Trophoblast cell (in vitro differentiated cells and primary cell): ENCODE measurements around the gene FIBP.

ENCODE experiments used
- DNase-seq, 2 donors: peaks; one replicate each; pipeline ENCODE4 v3.0.0-alpha.2; 2016
- H2AFZ ChIP-seq: 2 replicates; pipeline ENCODE4 v1.6.1; 2013; ENCODE audit warnings: low read length, moderate library complexity, mild to moderate bottlenecking; ENCODE audit not compliant: insufficient read depth, poor library complexity
- H2AK5ac ChIP-seq: 2 replicates; pipeline ENCODE4 v1.6.1; 2013; ENCODE audit warnings: mild to moderate bottlenecking, low read length
- H2BK120ac ChIP-seq: 2 replicates; pipeline ENCODE4 v1.6.1; 2013; ENCODE audit warnings: low read length, mild to moderate bottlenecking, moderate library complexity; ENCODE audit not compliant: insufficient read depth, poor library complexity
- H2BK12ac ChIP-seq: 2 replicates; pipeline ENCODE4 v1.6.1; 2013; ENCODE audit warnings: mild to moderate bottlenecking, low read length, moderate library complexity
- H2BK5ac ChIP-seq: 2 replicates; pipeline ENCODE4 v1.6.1; 2013; ENCODE audit warnings: low read length, low read depth, moderate library complexity, mild to moderate bottlenecking; ENCODE audit not compliant: poor library complexity
- H3K14ac ChIP-seq: 2 replicates; pipeline ENCODE4 v1.6.1; 2013; ENCODE audit warnings: mild to moderate bottlenecking, low read length
- H3K18ac ChIP-seq: 2 replicates; pipeline ENCODE4 v1.6.1; 2013; ENCODE audit warnings: mild to moderate bottlenecking, low read length
- H3K23ac ChIP-seq: 2 replicates; pipeline ENCODE4 v1.6.1; 2013; ENCODE audit warnings: low read length
- H3K27ac ChIP-seq: 2 replicates; pipeline ENCODE4 v1.5.1; 2013; ENCODE audit warnings: low read depth, mild to moderate bottlenecking, inconsistent platforms, low read length, moderate library complexity
- H3K27me3 ChIP-seq: 2 replicates; pipeline ENCODE4 v1.6.1; 2013; ENCODE audit warnings: inconsistent platforms, mild to moderate bottlenecking, low read length, moderate library complexity; ENCODE audit not compliant: insufficient read depth
- H3K36me3 ChIP-seq, 2 experiments: 1 replicate in 1 of 2; 2 replicates in 1 of 2; pipeline ENCODE4 v1.6.1; 2013; ENCODE audit warnings: low read length in 2 of 2, mild to moderate bottlenecking in 2 of 2, moderate library complexity in 1 of 2; ENCODE audit not compliant: insufficient read depth in 2 of 2, control insufficient read depth in 1 of 2
- H3K4ac ChIP-seq: 2 replicates; pipeline ENCODE4 v1.6.1; 2013; ENCODE audit warnings: low read depth, mild to moderate bottlenecking, low read length, moderate library complexity
- H3K4me1 ChIP-seq, 2 experiments: 1 replicate in 1 of 2; 2 replicates in 1 of 2; pipeline ENCODE4 v1.6.1; 2013; ENCODE audit warnings: low read length in 2 of 2, mild to moderate bottlenecking in 2 of 2, moderate library complexity in 1 of 2; ENCODE audit not compliant: insufficient read depth in 2 of 2, control insufficient read depth in 1 of 2
- H3K4me2 ChIP-seq: 2 replicates; pipeline ENCODE4 v1.6.1; 2013; ENCODE audit warnings: inconsistent platforms, mild to moderate bottlenecking, low read length, moderate library complexity
- H3K4me3 ChIP-seq: 2 replicates; pipeline ENCODE4 v1.5.1; 2013; ENCODE audit warnings: mild to moderate bottlenecking, low read depth, low read length, inconsistent platforms
- H3K79me1 ChIP-seq: one replicate; pipeline ENCODE4 v1.6.1; 2013; ENCODE audit warnings: low read length
- H3K79me2 ChIP-seq: 2 replicates; pipeline ENCODE4 v1.6.1; 2013; ENCODE audit warnings: low read length, mild to moderate bottlenecking; ENCODE audit not compliant: control insufficient read depth, insufficient read depth, poor library complexity
- H3K9ac ChIP-seq: 2 replicates; pipeline ENCODE4 v1.6.1; 2013; ENCODE audit warnings: mild to moderate bottlenecking, low read length
- H3K9me3 ChIP-seq: 2 replicates; pipeline ENCODE4 v1.6.1; 2013; ENCODE audit warnings: low read depth, mild to moderate bottlenecking, control low read depth, inconsistent platforms, low read length; ENCODE audit not compliant: insufficient read depth
- H4K12ac ChIP-seq: 2 replicates; pipeline ENCODE4 v1.6.1; 2013; ENCODE audit warnings: low read depth, mild to moderate bottlenecking, low read length, moderate library complexity
- H4K8ac ChIP-seq: 2 replicates; pipeline ENCODE4 v1.6.1; 2013; ENCODE audit warnings: low read depth, mild to moderate bottlenecking, low read length, moderate library complexity
- H4K91ac ChIP-seq: one replicate; pipeline ENCODE4 v1.6.1; 2013; ENCODE audit warnings: low read depth, mild to moderate bottlenecking, low read length, moderate library complexity
- WGBS: extraction: QIAGEN DNeasy Blood & Tissue Kit; methylation state at CpG from one replicate; pipeline ENCODE4 v1.1.7; 2013; ENCODE audit warnings: missing lambda C conversion rate; ENCODE audit not compliant: insufficient read length, insufficient coverage; ENCODE audit errors: extremely low coverage; 5-methylcytosine and 5-hydroxymethylcytosine counted together

FIBP gene

GRCh38 chr11:65857500-65857852 is 30.8 kb downstream of the FIBP start:
- H4K8ac ChIP-seq, result peak overlapping the region; percentile 59
- H3K4ac ChIP-seq, result peak overlapping the region; percentile 98
- no peaks in the 10 kb centered on the region for H3K27me3 ChIP-seq
- peaks cover 52 to 53% of the 10 kb centered on the region in 2 experiments for H3K36me3 ChIP-seq
- H3K9me3 ChIP-seq, result peaks cover 4% of the 10 kb centered on the region
- peak overlapping the region; percentile 98 for H3K4me3 ChIP-seq
- peaks cover 35% of the 10 kb centered on the region for H3K79me2 ChIP-seq
- H3K9ac ChIP-seq, result peak overlapping the region; percentile 98
- H4K91ac ChIP-seq, result peak overlapping the region; percentile 98
- peak overlapping the region; percentile 31 for H2BK12ac ChIP-seq
- peak overlapping the region; percentile 99 for H3K14ac ChIP-seq
- H3K4me2 ChIP-seq, result peak overlapping the region; percentile 91
- DNase-seq, result peak in 1 of 2 donors; percentile 68
- H4K12ac ChIP-seq, result peak overlapping the region; percentile 83
- peak overlapping the region; percentile 97 for H2AK5ac ChIP-seq
- peak overlapping the region; percentile 59 for H2AFZ ChIP-seq
- peak overlapping the region; percentile 93 for H2BK120ac ChIP-seq
- no peak overlapping the region for H3K23ac ChIP-seq
- H2BK5ac ChIP-seq, result peak overlapping the region; percentile 89
- peak overlapping the region; percentile 95 for H3K18ac ChIP-seq
- H3K79me1 ChIP-seq, result peaks cover 30% of the 10 kb centered on the region
- peak overlapping the region; percentile 97 for H3K27ac ChIP-seq
- H3K4me1 ChIP-seq, result peaks cover 17 to 18% of the 10 kb centered on the region in 2 experiments
- WGBS, result no CpG with 5 or more reads among the region's 49 CpGs

GRCh38 chr11:65856689-65857499 is 31.4 kb downstream of the FIBP start:
- peak overlapping the region; percentile 24 for H2AFZ ChIP-seq
- peak overlapping the region; percentile 91 for H3K4me2 ChIP-seq
- peaks cover 6% of the 10 kb centered on the region for H3K9me3 ChIP-seq
- peak; percentile 80 to 85 for DNase-seq
- H3K9ac ChIP-seq, result peak overlapping the region; percentile 98
- peak overlapping the region; percentile 95 for H3K18ac ChIP-seq
- H3K23ac ChIP-seq, result no peak overlapping the region
- peaks cover 52 to 53% of the 10 kb centered on the region in 2 experiments for H3K36me3 ChIP-seq
- H4K91ac ChIP-seq, result peak overlapping the region; percentile 98
- H3K27me3 ChIP-seq, result no peaks in the 10 kb centered on the region
- peak overlapping the region; percentile 98 for H3K4me3 ChIP-seq
- H2AK5ac ChIP-seq, result peak overlapping the region; percentile 97
- no CpG with 5 or more reads among the region's 57 CpGs for WGBS
- H2BK12ac ChIP-seq, result peak overlapping the region; percentile 31
- H3K14ac ChIP-seq, result peak overlapping the region; percentile 99
- H3K4ac ChIP-seq, result peak overlapping the region; percentile 98
- H2BK5ac ChIP-seq, result peak overlapping the region; percentile 89
- H3K79me1 ChIP-seq, result peaks cover 30% of the 10 kb centered on the region
- peaks cover 35% of the 10 kb centered on the region for H3K79me2 ChIP-seq
- H2BK120ac ChIP-seq, result peak overlapping the region; percentile 93
- H3K4me1 ChIP-seq, result peaks cover 15 to 18% of the 10 kb centered on the region in 2 experiments
- peak overlapping the region; percentile 59 for H4K8ac ChIP-seq
- peak overlapping the region; percentile 83 for H4K12ac ChIP-seq
- H3K27ac ChIP-seq, result peak overlapping the region; percentile 97

- Histone ChIP-seq H3K4me2 (peak overlapping the region; percentile 91), H4K12ac (no peak overlapping the region), H3K18ac (no peak overlapping the region), H3K4me1 (peaks cover 11 to 13% of the 10 kb centered on the region in 2 experiments), H2AK5ac (no peak overlapping the region), H3K79me2 (peaks cover 32% of the 10 kb centered on the region), H3K79me1 (peaks cover 29% of the 10 kb centered on the region), H3K27me3 (no peaks in the 10 kb centered on the region), H3K14ac (no peak overlapping the region), H3K9me3 (peaks cover 7% of the 10 kb centered on the region), H2BK5ac (no peak overlapping the region), H4K8ac (no peak overlapping the region), H3K4ac (peak overlapping the region; percentile 98), H2BK12ac (no peak overlapping the region), H3K27ac (no peak overlapping the region), H3K36me3 (peaks cover 55 to 58% of the 10 kb centered on the region in 2 experiments), H3K9ac (peak overlapping the region; percentile 98), H3K23ac (no peak overlapping the region), H4K91ac (no peak overlapping the region), H3K4me3 (no peak overlapping the region), H2AFZ (no peak overlapping the region), H2BK120ac (no peak overlapping the region)
- no CpG with 5 or more reads among the region's 15 CpGs for WGBS
- DNase-seq, result no peak
These were observed 32.3 kb downstream of the FIBP start for GRCh38 chr11:65855927-65856363.

GRCh38 chr11:65854852-65855837 is 33.1 kb downstream of the FIBP start:
- Histone ChIP-seq H3K4ac (no peak overlapping the region), H3K9ac (no peak overlapping the region), H3K4me3 (no peak overlapping the region), H2AK5ac (no peak overlapping the region), H2BK5ac (no peak overlapping the region), H4K91ac (no peak overlapping the region), H2BK120ac (no peak overlapping the region), H3K23ac (no peak overlapping the region), H3K18ac (no peak overlapping the region), H4K12ac (no peak overlapping the region), H3K79me2 (peaks cover 25% of the 10 kb centered on the region), H3K27ac (no peak overlapping the region), H3K27me3 (no peaks in the 10 kb centered on the region), H4K8ac (no peak overlapping the region), H3K4me2 (peak overlapping the region; percentile 91), H2BK12ac (no peak overlapping the region), H3K4me1 (peaks cover 11 to 13% of the 10 kb centered on the region in 2 experiments), H3K79me1 (peaks cover 23% of the 10 kb centered on the region), H3K36me3 (peaks cover 55 to 59% of the 10 kb centered on the region in 2 experiments), H2AFZ (no peak overlapping the region), H3K9me3 (peaks cover 7% of the 10 kb centered on the region), H3K14ac (no peak overlapping the region)
- WGBS, result no CpG with 5 or more reads among the region's 15 CpGs
- no peak for DNase-seq
